Stimulated activated CD4-positive, alpha-beta T cell treated with anti-CD3 and anti-CD28 coated beads, TNF-alpha, amount 100 ng/mL, for 1 hour (primary cell): ENCODE results near the gene AKR7A2.

Source experiments
- DNase-seq, 3 donors: peaks; one replicate each; pipeline ENCODE4 v3.0.0-alpha.2; 2020; ENCODE audit warnings: low read depth in 3 of 3, low spot score in 1 of 3

The AKR7A2 gene

GRCh38 chr1:19325958-19326747 is 14.2 kb upstream of the AKR7A2 start:
- DNase-seq = no peak

DNA sequence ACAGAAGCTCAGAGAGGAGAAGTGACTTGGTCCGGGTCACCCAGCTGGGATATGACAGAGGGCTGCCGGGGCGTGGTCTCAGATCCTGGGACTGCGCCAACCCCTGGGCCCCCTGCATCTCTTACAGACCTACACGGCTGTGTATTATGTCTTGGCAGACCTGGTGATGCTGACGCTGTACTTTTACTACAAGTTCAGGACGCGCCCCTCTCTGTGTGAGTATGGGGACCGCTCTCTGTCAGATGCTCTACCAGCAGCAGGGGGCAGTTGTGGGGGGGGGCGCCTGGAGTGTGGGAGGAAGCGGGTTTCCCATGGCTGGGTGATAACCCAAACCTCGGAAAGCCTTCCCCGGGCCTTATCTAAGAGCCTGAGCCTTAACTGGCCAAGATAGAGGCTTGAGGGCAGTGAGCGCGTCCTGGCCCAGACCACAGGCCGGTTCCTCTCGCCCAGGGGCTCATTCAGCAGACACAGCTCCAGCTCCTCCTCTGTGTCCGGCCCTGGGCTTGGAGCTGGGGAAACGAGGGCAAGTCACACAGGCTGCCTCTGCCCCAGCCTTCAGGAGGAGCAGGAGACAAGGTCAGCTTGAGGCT is 13.5 kb upstream of the AKR7A2 start:
- no peak for DNase-seq

- no peak for DNase-seq
Measured at GRCh38 chr1:19324665-19324990, 12.7 kb upstream of the AKR7A2 start.

DNA sequence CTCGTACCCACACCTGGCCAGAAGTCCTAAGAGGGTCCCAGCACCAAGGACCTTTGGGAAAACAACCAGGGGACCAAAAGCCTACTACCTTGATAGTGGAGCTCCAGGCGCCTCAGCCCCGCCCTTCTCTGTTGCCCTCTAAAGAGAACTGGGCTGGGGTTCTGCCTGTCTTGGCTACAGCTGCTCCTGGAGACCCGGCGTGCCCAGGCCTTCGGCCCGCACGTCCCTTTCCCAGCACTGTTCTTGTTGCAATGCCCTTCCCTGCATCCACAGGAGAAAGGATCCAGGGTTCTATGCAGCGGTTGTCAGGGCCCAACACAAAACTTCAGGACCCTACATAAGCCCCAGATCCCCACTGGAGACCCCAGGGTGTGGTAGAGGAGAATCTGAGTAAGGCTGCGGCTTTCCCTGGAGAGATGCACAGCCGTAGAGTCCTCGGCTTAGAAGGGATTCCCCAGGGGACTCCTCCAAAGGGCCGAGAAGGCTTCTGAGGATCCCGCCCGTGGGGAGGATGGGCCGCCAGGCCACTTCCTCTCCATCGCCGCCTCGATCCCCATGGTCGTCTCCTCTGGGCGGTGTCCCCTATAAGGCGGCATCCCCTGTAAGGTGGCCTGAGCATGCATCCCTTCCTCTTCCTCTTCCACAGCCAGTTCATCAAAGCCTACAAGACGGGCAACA is 12.2 kb upstream of the AKR7A2 start:
- no peak for DNase-seq

DNA sequence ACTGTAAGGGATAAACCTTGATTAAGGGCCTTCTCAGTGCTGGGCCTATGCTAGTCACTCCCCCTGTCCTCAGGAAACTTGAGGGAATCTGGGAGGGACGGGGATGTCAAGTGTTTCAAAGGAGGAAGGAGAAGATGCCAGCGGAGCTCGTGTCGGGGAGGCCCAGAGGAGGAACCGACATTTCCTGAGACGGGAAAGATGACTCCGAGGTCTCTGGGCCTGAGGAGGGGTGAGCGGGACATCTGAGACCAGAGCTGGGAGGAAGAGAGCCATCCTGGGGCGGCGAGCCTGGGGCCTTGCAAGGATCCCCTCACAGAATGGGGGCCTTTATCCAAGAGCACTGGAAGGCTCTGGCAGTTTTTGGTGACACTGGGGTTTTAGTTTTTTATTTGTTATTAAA is 10.5 kb upstream of the AKR7A2 start:
- DNase-seq = no peak

GRCh38 chr1:19321071-19321470 is 9.1 kb upstream of the AKR7A2 start:
- DNase-seq = no peak

DNA sequence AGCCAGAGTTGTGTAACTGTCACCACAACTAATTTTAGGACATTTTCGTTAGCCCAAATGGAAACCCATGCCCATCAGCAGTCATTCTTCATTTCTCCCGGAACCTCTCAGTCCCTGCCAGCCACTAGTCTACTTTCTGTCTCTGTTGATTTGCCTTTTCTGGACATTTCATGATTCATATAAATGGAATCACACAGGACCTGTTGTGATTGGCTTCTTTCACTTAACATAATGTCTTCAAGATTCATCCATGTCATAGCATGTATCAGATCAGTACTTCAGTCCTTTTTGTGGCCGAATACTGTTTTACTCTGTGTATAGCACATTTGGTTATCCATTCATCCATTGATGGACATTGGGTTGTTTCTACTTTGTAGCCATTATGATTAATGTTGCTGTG is 7.3 kb upstream of the AKR7A2 start:
- DNase-seq = no peak

DNA sequence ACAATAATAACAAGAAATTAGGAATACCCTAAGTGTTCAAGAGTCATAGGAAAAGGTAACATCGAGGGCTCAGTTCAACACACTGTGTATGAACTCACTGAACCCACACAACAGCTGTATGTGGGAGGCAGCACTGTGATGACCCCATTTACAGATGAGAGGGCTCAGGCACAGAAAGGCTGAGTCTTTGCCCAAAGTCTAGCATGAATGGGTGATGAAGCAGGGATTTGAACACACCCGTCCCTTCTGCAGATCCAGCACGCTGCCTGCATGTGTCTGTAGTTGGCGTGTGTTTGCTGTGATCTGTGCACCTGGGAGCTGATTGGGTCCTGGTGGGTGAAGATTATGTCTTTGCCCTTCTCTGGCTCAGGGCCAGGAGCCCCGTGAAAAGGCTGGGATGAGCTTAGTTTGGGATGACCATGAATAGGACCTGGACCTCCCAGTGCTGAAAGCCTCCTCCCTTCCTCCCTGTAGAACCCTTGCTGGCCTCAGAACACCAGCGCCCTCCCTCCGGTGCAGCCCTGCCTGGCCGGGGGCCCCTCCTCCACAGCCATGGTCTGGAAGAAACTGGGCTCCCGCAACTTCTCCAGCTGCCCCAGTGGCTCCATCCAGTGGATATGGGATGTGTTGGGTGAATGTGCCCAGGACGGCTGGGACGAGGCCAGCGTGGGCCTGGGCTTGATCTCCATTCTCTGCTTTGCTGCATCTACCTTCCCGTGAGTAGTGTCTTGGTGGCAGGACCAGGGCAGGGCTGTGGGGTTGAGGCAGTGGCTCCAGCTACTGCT is 5.4 kb upstream of the AKR7A2 start:
- DNase-seq = no peak

- DNase-seq = no peak
Measured at GRCh38 chr1:19315378-19316198, 3.6 kb upstream of the AKR7A2 start.

DNA sequence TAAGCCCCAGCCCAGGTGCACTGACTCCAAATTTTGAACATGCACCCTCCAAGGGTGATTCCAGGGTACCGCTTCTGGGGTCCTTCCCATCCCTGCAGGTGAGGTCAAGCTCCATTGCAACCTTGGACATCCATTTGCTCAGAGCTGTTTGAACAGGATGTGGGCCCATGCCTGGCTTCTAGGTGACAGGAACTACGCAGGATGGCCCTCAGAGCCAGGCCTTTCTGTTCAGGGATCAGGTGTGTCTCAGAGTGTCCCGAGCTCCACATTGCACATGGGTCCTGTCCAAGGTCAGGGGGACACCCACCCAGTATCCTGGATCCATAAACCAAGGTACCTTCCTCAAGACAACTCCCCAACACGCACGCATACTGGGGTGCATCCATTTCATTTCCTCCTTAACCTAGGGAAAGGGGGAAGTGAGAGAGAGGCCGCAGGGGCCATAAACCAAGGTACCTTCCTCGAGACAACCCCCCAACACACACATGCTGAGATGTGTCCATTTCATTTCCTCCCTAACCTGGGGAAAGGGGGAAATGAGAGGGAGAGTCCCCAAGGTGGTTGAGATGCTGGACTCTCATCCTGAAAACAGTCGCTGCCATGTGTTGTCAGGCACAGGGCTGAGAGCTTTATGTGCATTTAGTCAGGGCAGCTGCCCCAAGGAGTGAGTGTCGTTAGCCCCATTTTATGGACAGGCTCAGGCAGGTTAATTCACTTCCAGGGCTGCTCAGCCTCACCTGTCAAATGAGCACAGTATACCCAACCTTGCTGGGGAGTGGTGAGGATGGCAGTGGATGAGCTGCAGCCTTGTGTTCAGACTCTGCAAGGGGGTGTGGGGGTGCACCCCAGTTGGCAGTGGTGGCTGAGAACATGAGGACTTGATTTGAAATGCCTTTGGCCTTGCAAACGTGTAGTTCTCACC is 2.3 kb upstream of the AKR7A2 start:
- DNase-seq = no peak

GRCh38 chr1:19313636-19313959 is 1.7 kb upstream of the AKR7A2 start:
- DNase-seq = no peak

GRCh38 chr1:19312782-19313635 is 1.1 kb upstream of the AKR7A2 start:
- DNase-seq = no peak

- peak in 1 of 3 donors; percentile 10 for DNase-seq
Measured at GRCh38 chr1:19311503-19311930, 427 bp downstream of the AKR7A2 start.

DNA sequence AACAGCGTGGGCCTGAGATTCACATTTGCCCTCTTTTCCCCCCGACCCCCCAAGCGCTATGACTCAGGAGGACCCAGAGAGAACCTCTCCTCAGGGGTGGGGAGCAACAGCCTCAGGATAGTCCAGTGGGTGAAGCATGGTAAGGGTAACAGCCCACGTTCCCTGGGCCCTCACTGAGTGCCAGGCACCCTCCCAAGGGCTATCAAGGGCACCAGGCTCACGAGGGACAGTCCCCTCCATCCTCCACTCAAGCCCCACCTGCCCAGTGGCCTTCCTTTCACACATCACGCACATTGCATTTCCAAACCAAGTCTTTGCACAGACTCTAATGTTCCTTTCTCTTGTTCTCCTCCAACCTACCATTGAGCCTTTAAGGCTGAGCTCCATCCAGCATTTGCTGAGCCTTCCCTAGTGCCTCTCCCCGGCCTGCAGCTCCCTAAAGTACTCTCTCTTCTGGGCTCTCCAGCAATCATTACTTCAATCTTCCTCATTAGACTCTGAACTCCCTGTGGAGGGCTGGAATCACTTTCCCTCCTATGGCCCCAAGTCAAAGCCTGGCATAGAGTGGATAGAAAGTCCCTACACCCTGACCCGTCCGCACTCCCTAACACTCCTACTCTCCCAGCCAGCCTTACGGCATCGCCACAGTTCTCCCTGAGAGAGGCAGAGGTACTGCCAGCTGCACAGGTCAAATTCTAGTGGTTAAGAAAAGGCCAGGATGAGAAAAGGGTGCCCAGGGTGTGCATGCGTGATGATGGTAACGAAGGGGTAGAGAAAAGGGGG is 1.0 kb downstream of the AKR7A2 start:
- no peak for DNase-seq

DNA sequence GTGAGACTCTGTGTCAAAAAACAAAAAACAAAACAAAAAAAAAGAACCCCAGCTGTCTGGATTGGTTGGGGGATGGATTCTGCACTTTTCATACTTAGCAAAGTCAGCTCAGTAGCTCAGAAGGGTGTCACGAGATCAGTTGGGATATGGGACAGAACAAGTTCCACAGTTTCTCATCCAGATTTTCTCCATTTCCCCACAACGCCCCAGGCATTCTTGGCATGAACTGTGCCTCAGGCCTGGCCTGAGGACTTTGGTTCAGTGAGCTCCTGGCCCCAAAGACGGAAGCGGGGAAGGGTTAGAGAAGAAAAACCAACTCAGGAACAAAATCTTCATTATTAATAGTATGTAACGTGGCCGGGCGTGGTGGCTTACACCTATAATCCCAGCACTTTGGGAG is 1.9 kb downstream of the AKR7A2 start:
- DNase-seq = no peak

- DNase-seq = no peak
Measured at GRCh38 chr1:19309123-19309813, 2.7 kb downstream of the AKR7A2 start.

- DNase-seq = no peak
Measured at GRCh38 chr1:19308509-19308907, 3.4 kb downstream of the AKR7A2 start.
